ENCODE measurements around the gene NXN. TPM values are rescaled to one million over a fixed set of nuclear protein-coding genes. Genes with fewer than 3 reads are reported as not detected.

Gene NXN
- total RNA-seq, 1 donor from 2014 or later = 53.1 TPM

DNA sequence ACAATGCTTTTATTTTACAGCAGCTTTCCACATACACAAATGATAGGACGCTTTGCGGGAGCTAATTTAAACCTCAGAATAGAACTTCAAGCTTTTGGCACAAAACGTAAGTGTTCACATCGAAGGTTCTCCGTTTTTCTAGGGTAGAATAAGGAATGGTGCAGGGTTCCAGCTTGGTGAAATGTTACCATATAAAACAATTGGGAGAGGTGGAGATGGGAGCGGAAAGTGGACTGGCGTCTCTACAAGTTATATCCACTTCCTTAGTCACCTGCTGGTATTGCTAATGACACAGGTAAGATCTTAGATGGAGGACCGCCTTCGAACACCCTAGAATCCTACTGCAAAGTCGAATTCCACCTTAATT lies 1.7 kb upstream of the NXN start:
- Mint-ChIP-seq H3K9me3 (ENCODE audit: low read depth) (no peaks in the 10 kb centered on the region), H3K4me3 (ENCODE audit: low read depth) (peak overlapping the region; percentile 69), H3K27ac (peak overlapping the region; percentile 67), H3K36me3 (ENCODE audit: insufficient read depth) (no peaks in the 10 kb centered on the region), H3K27me3 (peaks cover 7% of the 10 kb centered on the region), H3K4me1 (ENCODE audit: low read depth) (peaks cover 11% of the 10 kb centered on the region)
- TF ChIP-seq, protein P1, sequence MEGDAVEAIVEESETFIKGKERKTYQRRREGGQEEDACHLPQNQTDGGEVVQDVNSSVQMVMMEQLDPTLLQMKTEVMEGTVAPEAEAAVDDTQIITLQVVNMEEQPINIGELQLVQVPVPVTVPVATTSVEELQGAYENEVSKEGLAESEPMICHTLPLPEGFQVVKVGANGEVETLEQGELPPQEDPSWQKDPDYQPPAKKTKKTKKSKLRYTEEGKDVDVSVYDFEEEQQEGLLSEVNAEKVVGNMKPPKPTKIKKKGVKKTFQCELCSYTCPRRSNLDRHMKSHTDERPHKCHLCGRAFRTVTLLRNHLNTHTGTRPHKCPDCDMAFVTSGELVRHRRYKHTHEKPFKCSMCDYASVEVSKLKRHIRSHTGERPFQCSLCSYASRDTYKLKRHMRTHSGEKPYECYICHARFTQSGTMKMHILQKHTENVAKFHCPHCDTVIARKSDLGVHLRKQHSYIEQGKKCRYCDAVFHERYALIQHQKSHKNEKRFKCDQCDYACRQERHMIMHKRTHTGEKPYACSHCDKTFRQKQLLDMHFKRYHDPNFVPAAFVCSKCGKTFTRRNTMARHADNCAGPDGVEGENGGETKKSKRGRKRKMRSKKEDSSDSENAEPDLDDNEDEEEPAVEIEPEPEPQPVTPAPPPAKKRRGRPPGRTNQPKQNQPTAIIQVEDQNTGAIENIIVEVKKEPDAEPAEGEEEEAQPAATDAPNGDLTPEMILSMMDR (IDR thresholded peaks at IDR 0.05; ENCODE audit: unreplicated experiment) = no peak
- DNase-seq (ENCODE audit: low spot score, unreplicated experiment) = no peak

DNA sequence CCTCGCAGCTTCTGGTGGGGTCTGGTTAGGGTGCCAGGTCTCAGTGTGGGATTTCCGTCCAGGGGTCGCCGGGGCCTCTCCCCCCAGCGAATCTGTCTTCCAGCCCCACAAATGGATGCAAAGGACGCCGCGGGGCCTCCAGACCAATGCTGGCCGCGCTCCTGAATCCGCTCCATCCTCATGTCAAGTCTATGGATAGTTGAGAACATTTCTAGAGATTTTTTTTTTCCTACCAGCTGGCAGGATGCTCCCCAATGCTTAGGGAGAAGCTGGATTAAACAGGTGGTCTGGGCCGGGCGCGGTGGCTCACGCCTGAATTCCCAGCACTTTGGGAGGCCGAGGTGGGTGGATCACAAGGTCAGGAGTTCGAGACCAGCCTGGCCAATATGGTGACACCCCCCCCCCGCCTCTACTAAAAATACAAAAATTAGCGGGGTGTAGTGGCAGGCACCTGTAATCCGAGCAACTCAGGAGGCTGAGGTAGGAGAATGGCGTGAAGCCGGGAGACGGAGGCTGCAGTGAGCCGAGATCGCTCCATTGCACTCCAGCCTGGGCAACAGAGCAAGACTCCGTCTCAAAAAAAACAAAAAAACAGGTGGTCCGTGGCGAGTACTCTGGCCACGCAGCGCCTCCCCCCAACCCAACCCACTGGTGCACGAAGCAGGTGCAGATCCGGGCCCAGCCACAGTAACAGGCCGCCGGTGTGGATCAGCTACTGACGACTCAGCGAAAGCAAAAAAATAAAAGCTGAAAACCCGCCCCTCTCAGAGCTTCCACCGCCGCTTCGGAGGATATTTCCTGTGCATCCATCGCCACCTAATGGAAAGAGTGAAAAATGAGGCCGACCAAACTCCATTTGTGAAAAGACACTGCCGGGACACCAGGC lies 1.1 kb upstream of the NXN start:
- Mint-ChIP-seq H3K9me3 (ENCODE audit: low read depth) (no peaks in the 10 kb centered on the region), H3K4me1 (ENCODE audit: low read depth) (peaks cover 11% of the 10 kb centered on the region), H3K27me3 (peaks cover 7% of the 10 kb centered on the region), H3K4me3 (ENCODE audit: low read depth) (peak overlapping the region; percentile 83), H3K36me3 (ENCODE audit: insufficient read depth) (no peaks in the 10 kb centered on the region), H3K27ac (peak overlapping the region; percentile 95)
- TF ChIP-seq, protein P1 (IDR thresholded peaks at IDR 0.05; ENCODE audit: unreplicated experiment) = peak; percentile 74
- DNase-seq (ENCODE audit: low spot score, unreplicated experiment) = peak; percentile 59

DNA sequence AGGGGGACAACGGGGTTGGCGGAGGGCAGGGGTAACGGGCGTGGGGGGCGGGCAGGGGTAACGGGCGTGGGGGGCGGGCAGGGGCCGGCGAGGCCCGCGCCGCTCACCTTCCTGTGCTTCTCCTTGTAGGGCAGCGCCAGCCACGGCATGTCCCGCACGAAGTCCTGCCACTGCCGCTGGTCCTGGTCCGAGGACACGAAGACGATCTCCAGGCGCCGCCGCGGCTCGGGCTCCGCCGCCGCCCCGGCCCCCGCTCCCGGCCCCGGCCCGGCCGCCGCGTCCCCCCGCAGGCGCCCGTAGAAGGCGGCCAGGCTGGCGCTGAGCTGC lies 401 bp downstream of the NXN start:
- peaks cover 11% of the 10 kb centered on the region for H3K4me1 Mint-ChIP-seq (ENCODE audit: low read depth)
- H3K36me3 Mint-ChIP-seq (ENCODE audit: insufficient read depth) = no peaks in the 10 kb centered on the region
- peak overlapping the region; percentile 63 for H3K4me3 Mint-ChIP-seq (ENCODE audit: low read depth)
- TF ChIP-seq, protein P1 (IDR thresholded peaks at IDR 0.05; ENCODE audit: unreplicated experiment) = no peak
- no peak for DNase-seq (ENCODE audit: low spot score, unreplicated experiment)
- no peak overlapping the region for H3K27ac Mint-ChIP-seq
- peaks cover 7% of the 10 kb centered on the region for H3K27me3 Mint-ChIP-seq
- no peaks in the 10 kb centered on the region for H3K9me3 Mint-ChIP-seq (ENCODE audit: low read depth)

DNA sequence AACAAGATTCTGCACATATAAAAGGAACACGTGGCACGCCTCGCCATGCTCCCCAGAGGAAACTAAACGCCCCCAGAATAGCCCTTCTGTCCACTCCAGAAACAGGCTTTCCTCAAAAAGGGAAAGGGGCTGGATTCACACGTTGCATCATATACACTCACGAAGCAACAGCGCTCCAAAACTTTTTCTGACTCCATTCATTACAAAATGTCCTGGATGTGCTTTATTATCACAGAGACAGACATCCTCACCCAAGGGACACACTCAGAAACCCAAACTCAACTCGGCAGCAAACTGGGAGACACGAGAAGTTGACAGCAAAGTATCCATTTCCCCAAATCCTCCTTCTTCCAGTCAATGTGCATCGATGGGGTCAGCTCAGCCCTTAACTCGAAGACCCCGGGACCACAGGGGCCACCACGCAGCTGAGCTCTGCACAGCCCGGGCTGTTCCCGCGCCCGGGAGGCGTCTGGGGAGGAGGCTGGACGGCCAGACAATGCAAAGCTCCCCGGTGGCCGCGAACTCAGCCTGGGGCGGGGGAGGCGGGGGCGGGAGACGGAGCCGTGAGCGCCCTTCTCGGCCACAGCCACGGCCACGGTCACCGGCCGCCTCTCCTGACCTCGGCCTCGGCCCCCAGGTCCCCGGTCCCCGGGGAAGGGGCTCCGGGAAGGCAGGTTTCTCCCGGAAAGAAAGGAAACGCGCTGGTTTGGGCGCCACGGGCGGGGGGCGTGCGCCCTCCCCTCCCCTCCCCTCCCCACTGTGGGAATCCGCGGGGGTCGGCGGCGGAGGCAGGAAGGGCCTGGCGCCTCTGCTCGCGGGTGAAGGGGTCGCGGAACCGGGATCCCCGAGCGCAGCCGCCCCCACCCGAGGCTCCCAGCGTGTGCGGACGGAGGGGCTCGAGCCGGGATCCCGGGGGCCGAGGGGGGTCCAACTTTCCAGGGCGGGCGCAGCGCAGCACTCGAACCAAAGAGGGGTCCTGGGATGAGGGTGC lies 1.2 kb downstream of the NXN start:
- Mint-ChIP-seq H3K9me3 (ENCODE audit: low read depth) (no peaks in the 10 kb centered on the region), H3K4me3 (ENCODE audit: low read depth) (peak overlapping the region; percentile 89), H3K27me3 (peaks cover 7% of the 10 kb centered on the region), H3K36me3 (ENCODE audit: insufficient read depth) (no peaks in the 10 kb centered on the region), H3K4me1 (ENCODE audit: low read depth) (peaks cover 11% of the 10 kb centered on the region), H3K27ac (peak overlapping the region; percentile 83)
- DNase-seq (ENCODE audit: low spot score, unreplicated experiment) = peak; percentile 36
- TF ChIP-seq, protein P1 (IDR thresholded peaks at IDR 0.05; ENCODE audit: unreplicated experiment) = no peak

DNA sequence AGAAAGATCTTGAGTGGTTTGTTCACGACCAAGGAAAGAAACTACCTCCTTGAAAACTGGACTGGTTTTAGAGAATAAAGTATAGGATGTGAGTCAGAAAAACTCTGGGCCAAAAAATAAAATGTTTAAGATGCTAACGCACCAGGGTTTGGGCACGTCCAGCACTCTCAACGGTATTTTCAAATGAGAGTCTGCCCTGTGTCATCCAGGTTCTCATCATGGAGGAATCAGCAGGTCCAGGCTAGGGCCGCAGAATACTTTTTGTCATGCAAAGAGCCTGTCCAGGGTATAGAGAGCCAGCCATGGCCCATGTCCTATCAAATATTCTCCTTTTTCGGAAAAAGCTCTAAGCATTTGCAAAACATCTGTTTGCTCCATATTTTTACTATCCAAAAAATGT lies 2.4 kb downstream of the NXN start:
- H3K36me3 Mint-ChIP-seq (ENCODE audit: insufficient read depth) = peaks cover 2% of the 10 kb centered on the region
- DNase-seq (ENCODE audit: low spot score, unreplicated experiment) = no peak

More for the DNA sequence above, 2.4 kb downstream of the NXN start:
- peaks cover 17% of the 10 kb centered on the region for H3K4me1 Mint-ChIP-seq (ENCODE audit: low read depth)
- peak overlapping the region; percentile 89 for H3K4me3 Mint-ChIP-seq (ENCODE audit: low read depth)
- TF ChIP-seq, protein P1 (IDR thresholded peaks at IDR 0.05; ENCODE audit: unreplicated experiment) = no peak
- H3K27me3 Mint-ChIP-seq = peaks cover 7% of the 10 kb centered on the region
- no peaks in the 10 kb centered on the region for H3K9me3 Mint-ChIP-seq (ENCODE audit: low read depth)
- H3K27ac Mint-ChIP-seq = no peak overlapping the region

Data from progenitor cell of endocrine pancreas (in vitro differentiated cells).